A673 (cell line): Measurements from ENCODE around the gene PRKAG2.

ENCODE experiments used
- CTCF ChIP-seq: fragments of 300-800, 200-600 bp; sonication (generic); conservative IDR thresholded peaks from 2 replicates; pipeline ENCODE4 v1.5.1; 2017; ENCODE audit warnings: low read depth, mild to moderate bottlenecking, antibody characterized with exemption, low read length, moderate library complexity, mixed read lengths
- EZH2 ChIP-seq: fragments of 200-600 bp; sonication (generic); IDR thresholded peaks from 2 replicates; pipeline ENCODE4 v1.6.1; 2017; ENCODE audit warnings: borderline replicate concordance, low read depth, mild to moderate bottlenecking, mixed read lengths, antibody characterized with exemption, low read length; ENCODE audit not compliant: poor library complexity, severe bottlenecking

- TF ChIP-seq CTCF (no peak), EZH2 (no peak)
Observed at GRCh38 chr7:151920488-151920887, 43.6 kb upstream of the PRKAG2 start.
